ENCODE data around the gene ADPRH.

The ADPRH gene

DNA sequence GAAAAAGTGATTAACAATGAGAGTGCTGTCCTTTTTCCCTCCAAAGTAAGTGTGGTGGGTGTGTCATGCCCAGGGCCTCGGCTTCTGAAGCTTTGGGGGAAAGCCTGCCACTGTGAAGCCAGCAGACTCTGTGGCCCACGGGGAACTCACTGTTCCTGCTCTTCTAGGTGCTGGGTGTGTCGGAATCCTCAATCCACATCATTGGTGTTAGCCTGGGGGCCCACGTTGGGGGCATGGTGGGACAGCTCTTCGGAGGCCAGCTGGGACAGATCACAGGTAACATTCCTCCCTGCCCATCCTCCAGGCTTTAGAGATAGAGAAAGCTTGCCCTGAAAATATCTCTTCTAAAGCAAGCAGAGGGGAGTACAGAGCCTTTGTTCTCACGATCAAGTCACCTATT, 30.0 kb downstream of the ADPRH start:
- H3K9ac ChIP-seq (ENCODE audit: low read depth, low read length, poor library complexity, severe bottlenecking): no peak overlapping the region
- no peak overlapping the region for H3K4me3 ChIP-seq (ENCODE audit: low read length, poor library complexity, severe bottlenecking)
- no peaks in the 10 kb centered on the region for H3F3A ChIP-seq (ENCODE audit: low read depth)
- no peaks in the 10 kb centered on the region for H3K79me2 ChIP-seq (ENCODE audit: insufficient read depth, low read length)
- H3K9me3 ChIP-seq (ENCODE audit: insufficient read depth, low read depth, low read length): no peaks in the 10 kb centered on the region
- no peaks in the 10 kb centered on the region for H3K9me2 ChIP-seq (replicated peaks; ENCODE audit: low read depth, low read length)
- TF ChIP-seq EZH2phosphoT487 (IDR thresholded peaks at IDR 0.05; ENCODE audit: borderline replicate concordance): no peak
- TF ChIP-seq CTCF (conservative IDR thresholded peaks at IDR 0.05; ENCODE audit: low read length): no peak
- H3K36me3 ChIP-seq (ENCODE audit: insufficient read depth, low read length): no peaks in the 10 kb centered on the region
- H3K4me1 ChIP-seq (ENCODE audit: insufficient read depth, low read length, poor library complexity, severe bottlenecking): no peaks in the 10 kb centered on the region
- no peak overlapping the region for H2AFZ ChIP-seq (ENCODE audit: low read length)
- no peaks in the 10 kb centered on the region for H3K27me3 ChIP-seq (ENCODE audit: insufficient read depth, low read length, poor library complexity, severe bottlenecking)
- H3K4me2 ChIP-seq (ENCODE audit: low read depth, low read length, poor library complexity, severe bottlenecking): no peak overlapping the region
- no peaks in the 10 kb centered on the region for H4K20me1 ChIP-seq (ENCODE audit: insufficient read depth, low read length, poor library complexity, severe bottlenecking)

- H3K4me2 ChIP-seq (ENCODE audit: low read depth, low read length, poor library complexity, severe bottlenecking): no peak overlapping the region
- H3K9me3 ChIP-seq (ENCODE audit: insufficient read depth, low read depth, low read length): no peaks in the 10 kb centered on the region
- no peaks in the 10 kb centered on the region for H3K4me1 ChIP-seq (ENCODE audit: insufficient read depth, low read length, poor library complexity, severe bottlenecking)
- TF ChIP-seq CTCF (conservative IDR thresholded peaks at IDR 0.05; ENCODE audit: low read length): no peak
- no peak for TF ChIP-seq EZH2phosphoT487 (IDR thresholded peaks at IDR 0.05; ENCODE audit: borderline replicate concordance)
- H4K20me1 ChIP-seq (ENCODE audit: insufficient read depth, low read length, poor library complexity, severe bottlenecking): no peaks in the 10 kb centered on the region
- H3F3A ChIP-seq (ENCODE audit: low read depth): no peaks in the 10 kb centered on the region
- no peaks in the 10 kb centered on the region for H3K79me2 ChIP-seq (ENCODE audit: insufficient read depth, low read length)
- H3K4me3 ChIP-seq (ENCODE audit: low read length, poor library complexity, severe bottlenecking): no peak overlapping the region
- H3K9ac ChIP-seq (ENCODE audit: low read depth, low read length, poor library complexity, severe bottlenecking): no peak overlapping the region
- no peak overlapping the region for H2AFZ ChIP-seq (ENCODE audit: low read length)
- H3K36me3 ChIP-seq (ENCODE audit: insufficient read depth, low read length): no peaks in the 10 kb centered on the region
- no peaks in the 10 kb centered on the region for H3K27me3 ChIP-seq (ENCODE audit: insufficient read depth, low read length, poor library complexity, severe bottlenecking)
- no peaks in the 10 kb centered on the region for H3K9me2 ChIP-seq (replicated peaks; ENCODE audit: low read depth, low read length)
Measured at GRCh38 chr3:119611664-119612063, 32.4 kb downstream of the ADPRH start.

DNA sequence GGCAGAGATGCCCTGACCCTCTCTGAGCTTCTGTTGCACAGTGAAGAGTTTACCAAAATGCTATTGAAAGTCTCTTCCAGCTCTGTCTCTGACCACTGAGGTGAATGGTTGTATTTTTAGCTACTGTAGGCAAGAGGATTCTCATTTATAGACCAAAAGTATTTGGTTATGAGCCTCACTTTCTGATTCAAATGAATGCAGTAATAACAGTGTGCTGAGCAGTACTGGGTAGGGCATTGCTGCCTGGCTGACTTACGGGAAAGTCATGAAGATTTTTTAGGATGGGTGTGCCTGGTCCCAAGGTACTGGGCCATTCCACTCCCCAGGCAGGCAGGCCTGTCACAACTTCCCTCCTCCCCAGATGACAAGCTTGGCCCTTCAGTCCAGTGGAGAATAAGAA, 33.9 kb downstream of the ADPRH start:
- Histone ChIP-seq H3K9me2 (replicated peaks; ENCODE audit: low read depth, low read length) (no peaks in the 10 kb centered on the region), H3K79me2 (ENCODE audit: insufficient read depth, low read length) (no peaks in the 10 kb centered on the region), H3F3A (ENCODE audit: low read depth) (no peaks in the 10 kb centered on the region), H3K4me2 (ENCODE audit: low read depth, low read length, poor library complexity, severe bottlenecking) (no peak overlapping the region), H4K20me1 (ENCODE audit: insufficient read depth, low read length, poor library complexity, severe bottlenecking) (no peaks in the 10 kb centered on the region), H3K27me3 (ENCODE audit: insufficient read depth, low read length, poor library complexity, severe bottlenecking) (no peaks in the 10 kb centered on the region), H3K36me3 (ENCODE audit: insufficient read depth, low read length) (no peaks in the 10 kb centered on the region), H3K9ac (ENCODE audit: low read depth, low read length, poor library complexity, severe bottlenecking) (no peak overlapping the region), H3K4me3 (ENCODE audit: low read length, poor library complexity, severe bottlenecking) (no peak overlapping the region), H3K9me3 (ENCODE audit: insufficient read depth, low read depth, low read length) (no peaks in the 10 kb centered on the region), H3K4me1 (ENCODE audit: insufficient read depth, low read length, poor library complexity, severe bottlenecking) (no peaks in the 10 kb centered on the region), H2AFZ (ENCODE audit: low read length) (no peak overlapping the region)
- no peak for TF ChIP-seq CTCF (conservative IDR thresholded peaks at IDR 0.05; ENCODE audit: low read length)
- TF ChIP-seq EZH2phosphoT487 (IDR thresholded peaks at IDR 0.05; ENCODE audit: borderline replicate concordance): no peak

Data from Loucy (cell line).